GM21367 (cell line): ENCODE results near the gene ADAMTS13.
"Not testable (repeated sequence)": the region's sequence is repeated elsewhere in the genome, so short reads cannot be mapped to it uniquely, and the experiment has no call there.

Source experiments
- ATAC-seq: cut with Tn5 transposase; IDR thresholded peaks from one replicate; pipeline ENCODE4 v1.9.1; 2021; ENCODE audit not compliant: unreplicated experiment

The ADAMTS13 gene

DNA sequence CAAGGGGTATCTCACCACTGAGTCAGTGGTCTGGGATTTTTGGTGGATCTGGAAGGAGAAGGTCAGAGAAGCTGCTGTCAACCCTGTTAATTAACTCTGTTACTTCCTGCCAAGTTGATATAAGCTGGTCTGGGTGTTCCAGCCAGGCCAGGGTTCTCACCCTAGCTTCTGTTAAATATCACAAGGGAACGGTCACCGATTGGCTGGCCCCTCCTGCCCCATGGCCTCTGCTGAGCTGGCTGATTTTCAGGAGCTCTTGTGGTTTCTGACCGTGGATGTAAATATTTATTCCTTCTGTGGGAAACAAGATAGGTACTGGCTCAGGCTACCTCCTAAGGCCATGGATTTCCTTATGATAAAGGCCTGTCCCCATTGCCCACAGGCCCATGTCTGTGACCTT, 1.0 kb downstream of the ADAMTS13 start:
- ATAC-seq, result no peak

DNA sequence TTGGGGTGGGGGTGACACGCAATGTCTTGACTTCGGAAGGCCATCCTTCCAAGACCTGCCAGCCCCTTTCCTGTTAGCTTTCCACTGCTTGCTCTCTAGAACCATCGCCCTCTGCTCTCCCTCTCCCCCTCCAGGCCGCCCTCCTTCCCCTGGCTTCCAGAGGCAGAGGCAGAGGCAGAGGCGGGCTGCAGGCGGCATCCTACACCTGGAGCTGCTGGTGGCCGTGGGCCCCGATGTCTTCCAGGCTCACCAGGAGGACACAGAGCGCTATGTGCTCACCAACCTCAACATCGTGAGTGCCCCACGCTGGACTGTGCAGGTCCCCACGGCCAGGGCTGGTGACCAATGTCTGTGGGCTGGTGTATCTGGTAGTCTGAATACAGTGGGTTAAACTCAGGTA, 2.0 kb downstream of the ADAMTS13 start:
- no peak for ATAC-seq

DNA sequence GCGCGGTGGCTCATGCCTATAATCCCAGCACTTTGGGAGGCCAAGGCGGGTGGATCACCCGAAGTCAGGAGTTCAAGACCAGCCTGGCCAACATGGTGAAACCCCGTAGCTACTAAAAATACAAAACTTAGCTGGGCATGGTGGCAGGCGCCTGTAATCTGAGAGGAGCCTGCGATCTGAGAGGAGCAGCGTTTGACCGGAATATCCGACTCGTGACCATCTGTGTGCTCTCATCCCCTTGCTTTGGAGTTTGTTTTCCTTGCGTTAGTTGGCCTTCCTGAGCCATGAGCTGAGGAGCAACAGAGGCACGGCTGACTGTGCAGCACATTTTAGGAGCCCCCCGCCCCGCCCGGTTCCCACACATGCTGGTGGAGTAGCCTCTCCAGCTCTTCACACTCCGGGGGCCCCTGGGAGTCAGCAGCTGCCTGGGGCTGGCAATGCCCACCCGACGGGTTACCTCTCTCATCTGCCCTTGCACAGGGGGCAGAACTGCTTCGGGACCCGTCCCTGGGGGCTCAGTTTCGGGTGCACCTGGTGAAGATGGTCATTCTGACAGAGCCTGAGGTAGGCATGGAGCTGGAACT, 3.0 kb downstream of the ADAMTS13 start:
- ATAC-seq, result no peak

DNA sequence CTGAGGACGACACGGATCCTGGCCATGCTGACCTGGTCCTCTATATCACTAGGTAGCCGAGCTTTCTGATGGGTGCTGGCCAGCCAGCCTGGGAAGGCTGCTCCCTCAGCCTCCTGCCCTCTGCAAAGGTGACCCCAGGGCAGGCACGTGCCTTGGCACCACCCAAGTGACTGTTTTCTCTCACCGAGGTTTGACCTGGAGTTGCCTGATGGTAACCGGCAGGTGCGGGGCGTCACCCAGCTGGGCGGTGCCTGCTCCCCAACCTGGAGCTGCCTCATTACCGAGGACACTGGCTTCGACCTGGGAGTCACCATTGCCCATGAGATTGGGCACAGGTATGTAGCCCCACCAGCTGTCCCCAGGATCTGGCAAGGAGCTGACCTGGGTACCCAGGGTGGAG, 3.8 kb downstream of the ADAMTS13 start:
- ATAC-seq, result no peak

DNA sequence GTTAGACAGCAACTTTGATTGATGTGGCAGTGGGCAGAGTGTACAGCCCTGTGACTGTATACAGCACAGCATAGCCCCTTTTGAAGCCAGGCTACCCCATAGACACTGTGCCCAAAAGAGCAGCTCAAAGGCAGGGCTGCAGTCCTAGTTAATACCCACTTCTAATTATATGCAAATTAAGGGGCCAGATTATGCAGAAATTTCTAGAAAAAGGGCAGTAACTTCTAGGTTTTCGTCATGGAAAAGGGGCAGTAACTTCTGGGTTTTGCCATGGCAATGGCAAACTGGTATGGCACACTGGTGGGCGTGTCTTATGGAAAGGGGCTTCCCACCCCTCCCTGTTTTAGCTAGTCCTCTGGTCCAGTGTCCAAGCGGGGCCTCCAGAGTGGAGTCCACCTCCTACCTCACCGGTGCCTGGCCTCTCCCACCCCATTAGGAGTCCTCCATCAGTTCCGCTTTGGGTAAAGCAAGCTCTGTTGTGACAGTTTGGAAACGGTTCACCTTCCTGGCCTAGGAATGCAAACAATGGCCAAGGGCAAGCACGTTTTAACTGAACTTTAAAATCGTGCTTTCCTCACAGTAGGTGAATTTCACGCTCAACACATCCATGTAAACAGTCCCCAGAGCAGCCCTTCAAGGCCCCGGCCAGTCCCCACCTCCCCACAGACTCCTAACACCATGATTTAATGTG, 5.6 kb downstream of the ADAMTS13 start:
- ATAC-seq, result no peak

DNA sequence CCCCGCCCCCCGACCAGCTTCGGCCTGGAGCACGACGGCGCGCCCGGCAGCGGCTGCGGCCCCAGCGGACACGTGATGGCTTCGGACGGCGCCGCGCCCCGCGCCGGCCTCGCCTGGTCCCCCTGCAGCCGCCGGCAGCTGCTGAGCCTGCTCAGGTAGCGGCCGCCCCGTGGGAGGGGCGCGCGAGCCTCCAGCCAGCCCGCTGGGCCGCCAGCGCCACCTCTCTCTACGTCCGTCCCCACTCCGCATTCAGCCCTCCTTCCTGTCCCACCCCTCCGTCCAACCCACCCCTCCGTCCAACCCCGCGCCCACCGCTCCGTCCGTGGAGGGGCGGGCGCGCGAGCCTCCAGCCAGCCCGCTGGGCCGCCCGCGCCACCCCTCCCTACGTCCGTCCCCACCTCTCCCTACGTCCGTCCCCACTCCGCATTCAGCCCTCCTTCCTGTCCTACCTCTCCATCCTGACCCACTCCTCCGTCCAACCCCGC, 6.5 kb downstream of the ADAMTS13 start:
- ATAC-seq, result no peak

DNA sequence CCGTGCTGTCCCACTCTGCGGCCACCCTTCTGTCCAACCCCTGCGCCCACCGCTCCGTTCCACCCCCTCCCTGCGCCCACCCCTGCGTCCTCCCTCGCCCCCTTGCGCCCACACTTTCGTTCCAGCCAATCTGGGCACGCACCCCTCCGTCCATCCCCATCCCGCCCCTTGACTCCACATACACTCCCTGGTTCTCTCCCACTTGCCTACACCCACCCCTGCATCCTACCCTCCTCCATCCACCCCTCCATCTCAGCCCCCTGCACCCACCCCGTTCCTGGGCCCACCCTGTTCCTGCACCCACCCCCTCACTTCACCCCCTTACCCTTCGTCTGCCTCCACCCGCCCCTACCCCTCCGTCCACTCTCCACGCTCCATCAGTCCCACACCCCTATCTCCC, 7.0 kb downstream of the ADAMTS13 start:
- ATAC-seq, result no peak

DNA sequence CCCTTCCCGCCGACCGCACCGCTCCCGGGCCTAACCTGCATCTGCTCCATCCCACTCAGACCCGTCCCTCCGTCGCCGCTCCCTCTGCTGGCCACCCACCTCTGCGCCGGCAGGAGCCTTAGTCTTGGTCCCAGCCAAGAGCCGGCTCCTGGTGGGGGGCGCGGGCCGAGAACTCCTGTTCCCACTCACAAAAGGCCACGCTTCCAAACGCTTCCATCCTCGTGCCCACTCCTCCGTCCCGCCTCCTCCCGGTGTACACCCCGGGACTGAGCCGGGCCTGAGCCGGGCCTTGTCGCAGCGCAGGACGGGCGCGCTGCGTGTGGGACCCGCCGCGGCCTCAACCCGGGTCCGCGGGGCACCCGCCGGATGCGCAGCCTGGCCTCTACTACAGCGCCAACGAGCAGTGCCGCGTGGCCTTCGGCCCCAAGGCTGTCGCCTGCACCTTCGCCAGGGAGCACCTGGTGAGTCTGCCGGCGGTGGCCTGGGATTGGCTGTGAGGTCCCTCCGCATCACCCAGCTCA, 7.5 kb downstream of the ADAMTS13 start:
- ATAC-seq, result no peak

DNA sequence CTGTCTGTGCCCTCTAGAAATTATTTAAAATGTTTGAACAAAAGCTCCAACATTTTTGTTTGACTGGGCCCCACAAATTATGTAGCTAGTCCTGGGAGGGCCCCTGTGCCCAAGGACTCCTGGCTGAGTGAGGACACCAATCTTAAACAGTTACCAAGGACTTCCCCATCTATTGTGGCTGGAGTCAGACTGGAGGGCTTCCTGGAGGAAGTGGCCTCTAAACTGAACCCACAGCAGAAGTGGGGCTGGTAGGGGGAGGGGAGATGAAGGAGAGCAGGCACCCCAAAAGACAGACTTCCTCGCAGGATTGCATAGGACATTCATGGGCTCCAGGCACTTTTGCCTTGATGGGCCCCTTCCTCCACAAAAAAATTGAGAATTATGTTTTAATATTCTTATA, 8.1 kb downstream of the ADAMTS13 start:
- ATAC-seq, result no peak

DNA sequence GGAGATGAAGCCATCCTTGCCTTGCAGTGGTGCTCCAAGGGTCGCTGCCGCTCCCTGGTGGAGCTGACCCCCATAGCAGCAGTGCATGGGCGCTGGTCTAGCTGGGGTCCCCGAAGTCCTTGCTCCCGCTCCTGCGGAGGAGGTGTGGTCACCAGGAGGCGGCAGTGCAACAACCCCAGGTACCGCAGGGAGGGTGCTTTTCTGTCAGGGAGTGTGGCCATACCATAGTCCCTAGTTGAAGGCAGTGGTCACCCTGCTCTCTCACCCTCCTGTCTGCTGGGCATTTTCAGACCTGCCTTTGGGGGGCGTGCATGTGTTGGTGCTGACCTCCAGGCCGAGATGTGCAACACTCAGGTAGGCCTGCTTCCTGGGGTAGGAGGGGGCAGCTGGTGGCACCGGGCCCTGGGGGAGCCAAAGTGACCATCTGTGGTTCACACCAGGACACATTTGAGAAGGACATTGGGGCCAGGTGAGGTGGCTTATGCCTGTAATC, 11.2 kb downstream of the ADAMTS13 start:
- no peak for ATAC-seq

DNA sequence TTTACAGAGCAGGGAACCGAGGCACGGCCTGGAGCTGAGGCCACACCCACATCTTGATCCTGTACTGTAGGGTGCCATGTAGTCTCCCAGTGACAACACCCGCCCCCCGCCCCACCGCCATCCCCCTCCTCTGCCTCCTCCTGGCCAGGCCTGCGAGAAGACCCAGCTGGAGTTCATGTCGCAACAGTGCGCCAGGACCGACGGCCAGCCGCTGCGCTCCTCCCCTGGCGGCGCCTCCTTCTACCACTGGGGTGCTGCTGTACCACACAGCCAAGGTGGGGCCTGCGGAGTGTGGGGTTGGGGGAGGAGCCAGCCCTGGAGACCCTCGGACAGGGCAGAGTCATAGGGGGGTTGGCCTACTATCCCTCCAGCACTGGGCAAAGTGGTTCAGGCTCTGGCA, 14.5 kb downstream of the ADAMTS13 start:
- ATAC-seq, result no peak

DNA sequence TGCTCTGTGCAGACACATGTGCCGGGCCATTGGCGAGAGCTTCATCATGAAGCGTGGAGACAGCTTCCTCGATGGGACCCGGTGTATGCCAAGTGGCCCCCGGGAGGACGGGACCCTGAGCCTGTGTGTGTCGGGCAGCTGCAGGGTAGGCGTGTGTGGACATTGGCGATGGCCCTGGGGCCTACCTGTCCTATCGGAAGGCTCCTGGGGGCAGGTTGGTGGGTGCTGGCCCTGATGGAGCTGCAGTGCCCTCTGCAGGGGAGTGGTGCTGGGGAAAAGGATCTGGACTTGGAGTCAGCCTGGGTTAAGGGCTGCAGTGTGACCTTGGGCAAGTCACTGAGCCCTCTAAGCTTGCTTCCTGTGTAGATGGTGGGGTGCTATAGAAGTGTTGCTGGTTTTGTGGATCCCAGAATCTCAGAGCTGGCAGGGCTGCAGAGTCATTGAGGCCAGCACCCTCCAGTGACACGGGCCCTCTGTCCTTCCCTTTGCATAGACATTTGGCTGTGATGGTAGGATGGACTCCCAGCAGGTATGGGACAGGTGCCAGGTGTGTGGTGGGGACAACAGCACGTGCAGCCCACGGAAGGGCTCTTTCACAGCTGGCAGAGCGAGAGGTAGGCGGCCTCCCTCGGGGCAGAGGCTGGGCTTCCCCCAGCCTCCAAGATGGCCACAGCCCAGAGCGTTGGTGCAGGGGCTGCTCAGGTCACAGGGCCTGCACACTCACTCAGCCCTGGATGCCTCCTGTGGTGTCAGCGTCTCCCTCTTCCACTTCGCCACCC, 15.8 kb downstream of the ADAMTS13 start:
- no peak for ATAC-seq

DNA sequence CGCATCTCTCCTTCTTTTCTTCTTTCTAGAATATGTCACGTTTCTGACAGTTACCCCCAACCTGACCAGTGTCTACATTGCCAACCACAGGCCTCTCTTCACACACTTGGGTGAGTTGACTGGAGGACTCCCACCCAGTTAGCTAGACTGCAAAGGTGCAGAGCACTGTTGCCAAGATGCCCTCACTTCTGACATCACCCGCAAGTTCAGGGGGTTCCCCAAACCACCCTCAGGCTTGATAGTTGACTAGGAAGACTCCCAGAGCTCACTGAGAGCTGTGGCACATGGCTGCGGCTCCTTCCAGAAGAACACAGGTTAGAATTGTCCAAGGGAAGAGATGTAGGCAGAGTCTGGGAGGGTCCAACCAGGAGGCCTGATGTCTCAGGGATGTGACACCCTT, 17.2 kb downstream of the ADAMTS13 start:
- no peak for ATAC-seq

DNA sequence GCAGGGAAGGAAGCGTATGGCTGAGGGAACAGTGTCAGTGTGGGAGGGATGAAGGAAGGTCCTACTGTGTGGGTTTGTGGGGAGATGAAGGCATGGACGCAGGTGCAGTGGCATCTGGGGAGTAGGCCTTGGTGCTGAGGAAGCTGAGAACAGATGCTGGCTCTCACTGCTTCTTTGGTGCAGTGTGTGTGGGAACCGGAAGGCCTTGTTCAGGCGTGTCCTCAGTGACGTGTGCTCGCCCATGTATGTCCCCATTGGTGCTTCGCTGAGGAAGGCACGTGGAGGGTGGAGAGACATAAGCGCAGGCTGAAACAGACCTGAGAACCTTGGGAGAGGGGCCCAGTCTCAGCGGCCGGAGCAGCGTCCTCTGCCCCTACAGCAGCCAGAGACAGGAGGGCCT, 18.7 kb downstream of the ADAMTS13 start:
- no peak for ATAC-seq

DNA sequence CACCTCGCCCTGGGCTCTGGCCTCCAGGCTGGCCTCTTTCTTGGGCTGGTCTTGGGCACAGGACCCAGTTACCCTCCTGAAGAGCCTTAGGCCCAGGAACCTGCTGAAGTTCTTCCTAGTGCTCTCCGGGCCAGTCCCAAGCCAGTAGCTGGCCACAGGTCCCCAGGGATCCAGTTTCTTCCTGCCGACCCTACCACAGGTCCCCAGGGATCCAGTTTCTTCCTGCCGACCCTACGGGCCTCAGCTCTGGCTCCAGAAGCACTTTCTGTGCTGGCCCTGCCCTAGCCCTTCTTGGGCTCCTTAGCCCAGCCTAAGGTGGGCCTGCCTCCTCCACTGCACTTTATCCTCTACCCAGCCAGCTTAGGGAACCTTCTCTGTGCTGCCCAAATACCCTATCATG, 19.4 kb downstream of the ADAMTS13 start:
- ATAC-seq, result no peak

DNA sequence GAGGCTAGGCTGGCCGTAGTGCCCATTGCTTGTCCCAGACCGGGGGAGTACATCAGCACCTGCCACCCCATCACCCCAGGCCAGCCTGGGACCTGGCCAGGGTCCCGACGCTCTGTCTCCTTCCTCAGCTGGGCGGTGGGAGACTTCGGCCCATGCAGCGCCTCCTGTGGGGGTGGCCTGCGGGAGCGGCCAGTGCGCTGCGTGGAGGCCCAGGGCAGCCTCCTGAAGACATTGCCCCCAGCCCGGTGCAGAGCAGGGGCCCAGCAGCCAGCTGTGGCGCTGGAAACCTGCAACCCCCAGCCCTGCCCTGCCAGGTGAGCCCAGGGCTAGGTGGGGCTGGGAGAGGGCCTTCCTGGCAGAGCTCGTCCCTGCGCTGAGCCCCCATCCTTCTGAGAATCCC, 21.1 kb downstream of the ADAMTS13 start:
- ATAC-seq, result no peak

DNA sequence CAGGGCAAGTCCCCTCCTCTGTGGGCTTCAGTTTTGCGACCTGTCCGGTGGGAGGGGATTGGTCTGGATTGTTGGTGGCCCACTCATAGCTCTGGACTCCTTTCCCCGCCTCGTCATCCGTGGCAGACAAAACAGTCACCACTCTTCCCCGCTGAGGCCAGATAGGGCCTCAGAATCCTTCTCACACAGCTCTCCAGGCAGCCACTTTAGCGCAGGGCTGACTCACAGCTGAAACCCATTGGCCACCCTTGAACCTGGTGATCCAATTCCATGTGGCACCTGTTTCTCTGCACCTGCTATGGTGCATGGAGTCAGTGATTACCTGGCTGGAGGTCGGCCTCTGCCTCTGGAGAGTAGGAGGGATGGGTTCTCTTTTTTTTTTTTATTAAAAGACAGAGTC, 21.8 kb downstream of the ADAMTS13 start:
- no peak for ATAC-seq

DNA sequence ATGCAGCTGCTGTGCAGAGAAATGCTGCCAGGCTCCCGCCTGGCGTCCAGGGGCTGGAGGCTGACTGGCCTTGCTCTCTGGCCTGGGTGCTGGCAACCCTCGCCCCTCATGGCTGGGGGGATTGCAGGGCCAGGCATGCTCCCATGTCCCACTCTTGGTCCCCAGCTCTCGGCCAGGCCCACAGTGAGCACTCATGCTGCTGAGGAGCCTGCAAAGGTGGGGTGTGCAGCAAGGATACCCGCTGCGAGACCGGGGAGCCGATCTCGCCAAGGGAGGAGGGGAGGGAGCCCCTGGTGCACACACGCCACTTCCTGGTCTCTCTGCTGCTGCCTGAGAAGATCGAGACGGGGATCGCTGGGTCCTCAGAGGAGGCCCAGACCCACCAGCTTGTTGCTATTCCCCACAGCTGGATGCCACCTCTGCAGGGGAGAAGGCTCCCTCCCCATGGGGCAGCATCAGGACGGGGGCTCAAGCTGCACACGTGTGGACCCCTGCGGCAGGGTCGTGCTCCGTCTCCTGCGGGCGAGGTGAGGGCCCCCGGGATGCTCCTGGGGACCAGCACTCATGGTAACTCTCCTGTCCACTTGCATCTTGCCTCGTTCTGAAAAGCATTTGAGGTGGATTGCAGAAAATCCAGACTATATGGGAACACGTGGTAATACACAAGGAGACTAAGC, 23.3 kb downstream of the ADAMTS13 start:
- no peak for ATAC-seq

DNA sequence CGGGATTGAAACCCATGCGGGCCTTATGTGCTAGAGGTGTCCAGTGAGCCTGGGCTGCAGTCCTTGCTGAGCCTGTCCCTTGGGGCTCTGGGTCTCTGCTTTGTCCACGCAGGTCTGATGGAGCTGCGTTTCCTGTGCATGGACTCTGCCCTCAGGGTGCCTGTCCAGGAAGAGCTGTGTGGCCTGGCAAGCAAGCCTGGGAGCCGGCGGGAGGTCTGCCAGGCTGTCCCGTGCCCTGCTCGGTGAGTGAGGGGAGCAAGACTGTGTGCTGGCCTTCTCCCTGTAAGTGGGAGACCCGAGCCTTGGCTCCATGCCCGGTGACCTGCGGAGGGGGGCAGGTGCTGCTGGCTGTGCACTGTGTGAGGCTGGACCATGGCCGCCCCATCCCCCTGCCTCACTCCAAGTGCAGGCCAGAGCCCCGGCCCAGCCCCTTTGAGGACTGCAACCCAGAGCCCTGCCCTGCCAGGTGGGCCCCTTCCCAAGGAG, 26.4 kb downstream of the ADAMTS13 start:
- no peak for ATAC-seq

DNA sequence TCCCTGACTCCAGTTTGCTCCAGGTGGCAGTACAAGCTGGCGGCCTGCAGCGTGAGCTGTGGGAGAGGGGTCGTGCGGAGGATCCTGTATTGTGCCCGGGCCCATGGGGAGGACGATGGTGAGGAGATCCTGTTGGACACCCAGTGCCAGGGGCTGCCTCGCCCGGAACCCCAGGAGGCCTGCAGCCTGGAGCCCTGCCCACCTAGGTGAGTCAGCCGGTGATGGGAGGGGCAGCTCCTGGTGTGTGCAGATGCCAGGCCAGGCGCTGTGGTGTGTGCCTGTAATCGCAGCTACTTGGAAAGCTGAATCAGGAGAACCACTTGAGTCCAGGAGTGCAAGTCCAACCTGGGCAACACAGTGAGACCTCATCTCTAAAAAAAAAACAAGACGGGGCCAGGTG, 27.6 kb downstream of the ADAMTS13 start:
- no peak for ATAC-seq

DNA sequence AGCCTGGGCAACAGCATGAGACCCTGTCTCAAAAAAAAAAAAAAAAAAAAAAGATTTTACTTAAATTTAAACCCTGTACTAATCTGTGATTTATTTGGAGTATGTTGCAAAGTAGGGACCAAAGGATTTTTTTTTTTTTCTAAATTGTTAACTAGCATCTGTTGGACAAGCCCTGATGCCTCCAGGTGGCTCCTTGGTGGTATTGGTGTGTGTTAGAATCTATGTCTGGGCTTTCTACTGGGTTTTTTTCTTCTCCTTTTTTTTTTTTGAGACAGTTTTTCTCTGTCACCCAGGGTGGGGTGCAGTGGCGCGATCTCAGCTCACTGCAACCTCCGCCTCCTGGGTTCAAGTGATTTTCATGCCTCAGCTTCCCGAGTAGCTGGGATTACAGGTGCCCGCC, 29.7 kb downstream of the ADAMTS13 start:
- ATAC-seq, result not testable (repeated sequence)
